Lung (tissue), 12 donors: ENCODE data around the gene ASB18. TPM values are rescaled to one million over a fixed set of nuclear protein-coding genes. Genes with fewer than 3 reads are reported as not detected.

Experiments used
- ATAC-seq: fragments of 200-7000 bp; cut with Tn5 transposase; one replicate; pipeline ENCODE4 v1.9.1; 2020; ENCODE audit warnings: moderate number of reproducible peaks; ENCODE audit not compliant: insufficient read depth, low FRiP score
- DNase-seq, 3 donors: peaks; one replicate each; pipeline ENCODE4 v3.0.0-alpha.2; 2013 to 2017
- H3K27ac ChIP-seq, 2 donors: one replicate each; pipeline ENCODE4 v1.5.1; 2013; ENCODE audit warnings: mild to moderate bottlenecking in 2 of 2, moderate library complexity in 2 of 2, control low read depth in 1 of 2, inconsistent platforms in 1 of 2, low read depth in 1 of 2, low read length in 1 of 2
- H3K27me3 ChIP-seq, 3 donors: one replicate each; pipeline ENCODE4 v1.5.1; 2013; ENCODE audit warnings: low read length in 2 of 3; ENCODE audit not compliant: control insufficient read depth in 3 of 3, insufficient read depth in 3 of 3
- H3K36me3 ChIP-seq, 4 donors: one replicate each; pipeline ENCODE4 v1.5.1; 2013; ENCODE audit warnings: low read length in 4 of 4, mild to moderate bottlenecking in 1 of 4, moderate library complexity in 1 of 4; ENCODE audit not compliant: control insufficient read depth in 4 of 4, insufficient read depth in 4 of 4
- H3K4me1 ChIP-seq, 5 donors: one replicate each; pipeline ENCODE4 v1.5.1; 2013; ENCODE audit warnings: low read length in 5 of 5, mild to moderate bottlenecking in 2 of 5, moderate library complexity in 1 of 5; ENCODE audit not compliant: control insufficient read depth in 5 of 5, insufficient read depth in 5 of 5
- H3K4me3 ChIP-seq: one replicate; pipeline ENCODE4 v1.5.1; 2013; ENCODE audit warnings: mild to moderate bottlenecking, control low read depth, moderate library complexity
- H3K9ac ChIP-seq, 2 donors: one replicate each; pipeline ENCODE4 v1.5.1; 2013; ENCODE audit warnings: low read length in 2 of 2, control low read depth in 1 of 2; ENCODE audit not compliant: insufficient read depth in 1 of 2
- H3K9me3 ChIP-seq, 4 donors: one replicate each; pipeline ENCODE4 v1.5.1; 2013; ENCODE audit warnings: low read length in 3 of 4, mild to moderate bottlenecking in 1 of 4, moderate library complexity in 1 of 4; ENCODE audit not compliant: control insufficient read depth in 4 of 4, insufficient read depth in 3 of 4
- WGBS, 2 donors: extraction: QIAGEN DNeasy Blood & Tissue Kit; methylation state at CpG; one replicate each; pipeline ENCODE4 v1.1.7; 2013; 5-methylcytosine and 5-hydroxymethylcytosine counted together
- polyA plus RNA-seq, 2 donors: library from polyadenylated mRNA; stranded (reverse); fragments of 200-250 nt; gene quantifications; one replicate each; pipeline ENCODE4 v1.2.1, GENCODE V29; 2013
- total RNA-seq, 2 donors: library from RNA; depleted of rRNA in 1 of 2; stranded (reverse); fragments of >200 nt in 1 of 2; gene quantifications; one replicate each; pipeline ENCODE4 v1.2.1, GENCODE V29; 2014 to 2021
- TF ChIP-seq, protein P1 (sequence below): IDR thresholded peaks from 2 replicates; pipeline ENCODE4 v1.5.1; 2012; ENCODE audit warnings: mild to moderate bottlenecking; ENCODE audit errors: control extremely low read depth, extremely low read depth
- donor health status: control.
- donor health status: control.
- donor health status: Bipolar disorder and iron deficiency.
- donor health status: healthy.
- donor health status: DM: yes; HTN: yes; CAD: no.

Gene ASB18
- total and polyA plus RNA-seq, 4 donors: not detected

DNA sequence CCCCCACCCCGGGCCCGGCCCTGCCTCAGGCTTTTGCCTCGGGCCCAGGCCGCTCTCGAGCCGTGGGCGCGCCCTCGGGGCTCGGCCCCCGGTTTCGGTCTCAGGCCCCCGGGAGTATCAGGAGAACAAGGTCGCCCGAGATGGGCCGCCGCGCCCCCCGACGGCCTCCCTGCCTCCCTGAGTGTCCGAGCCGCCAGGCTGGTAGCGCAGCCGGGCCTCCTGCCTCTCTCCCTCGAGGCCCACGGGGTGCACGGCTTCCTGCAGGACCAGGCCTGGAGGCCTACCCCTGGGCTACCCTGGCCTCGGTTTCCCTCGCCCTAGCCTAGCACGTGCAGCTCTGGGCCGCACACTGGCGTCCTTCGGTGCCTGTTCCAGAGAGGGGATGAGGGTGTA lies 104.4 kb downstream of the ASB18 start:
- peaks cover 0 to 16% (median 6%) of the 10 kb centered on the region in 5 donors for H3K4me1 ChIP-seq
- TF ChIP-seq, protein P1, sequence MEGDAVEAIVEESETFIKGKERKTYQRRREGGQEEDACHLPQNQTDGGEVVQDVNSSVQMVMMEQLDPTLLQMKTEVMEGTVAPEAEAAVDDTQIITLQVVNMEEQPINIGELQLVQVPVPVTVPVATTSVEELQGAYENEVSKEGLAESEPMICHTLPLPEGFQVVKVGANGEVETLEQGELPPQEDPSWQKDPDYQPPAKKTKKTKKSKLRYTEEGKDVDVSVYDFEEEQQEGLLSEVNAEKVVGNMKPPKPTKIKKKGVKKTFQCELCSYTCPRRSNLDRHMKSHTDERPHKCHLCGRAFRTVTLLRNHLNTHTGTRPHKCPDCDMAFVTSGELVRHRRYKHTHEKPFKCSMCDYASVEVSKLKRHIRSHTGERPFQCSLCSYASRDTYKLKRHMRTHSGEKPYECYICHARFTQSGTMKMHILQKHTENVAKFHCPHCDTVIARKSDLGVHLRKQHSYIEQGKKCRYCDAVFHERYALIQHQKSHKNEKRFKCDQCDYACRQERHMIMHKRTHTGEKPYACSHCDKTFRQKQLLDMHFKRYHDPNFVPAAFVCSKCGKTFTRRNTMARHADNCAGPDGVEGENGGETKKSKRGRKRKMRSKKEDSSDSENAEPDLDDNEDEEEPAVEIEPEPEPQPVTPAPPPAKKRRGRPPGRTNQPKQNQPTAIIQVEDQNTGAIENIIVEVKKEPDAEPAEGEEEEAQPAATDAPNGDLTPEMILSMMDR: no peak
- no peak overlapping the region for H3K9ac ChIP-seq
- H3K27me3 ChIP-seq: peaks cover 8 to 73% (median 60%) of the 10 kb centered on the region in 3 donors
- no peaks in the 10 kb centered on the region for H3K36me3 ChIP-seq
- WGBS, 2 donors: 17 to 28% methylated on average over 32 to 33 of the region's 33 CpGs
- no peaks in the 10 kb centered on the region for H3K9me3 ChIP-seq
- H3K27ac ChIP-seq: no peak overlapping the region
- no peak for ATAC-seq
- DNase-seq: no peak
- H3K4me3 ChIP-seq: no peak overlapping the region

- WGBS, 2 donors: 20 to 37% methylated on average over 44 to 45 of the region's 45 CpGs
- TF ChIP-seq, protein P1: no peak
- Histone ChIP-seq H3K4me1 (peaks cover 0 to 10% (median 3%) of the 10 kb centered on the region in 5 donors), H3K27ac (no peak overlapping the region), H3K36me3 (no peaks in the 10 kb centered on the region), H3K27me3 (peaks cover 8 to 77% (median 57%) of the 10 kb centered on the region in 3 donors), H3K9me3 (no peaks in the 10 kb centered on the region), H3K4me3 (no peak overlapping the region), H3K9ac (no peak overlapping the region)
- ATAC-seq (no peak), DNase-seq (no peak)
Measured at GRCh38 chr2:236158969-236159777, 105.0 kb downstream of the ASB18 start.

GRCh38 chr2:236157815-236158498 lies 106.2 kb downstream of the ASB18 start:
- Histone ChIP-seq H3K27ac (no peak overlapping the region), H3K9me3 (peaks cover 0 to 4% (median 3%) of the 10 kb centered on the region in 4 donors), H3K9ac (no peak overlapping the region), H3K36me3 (no peaks in the 10 kb centered on the region), H3K27me3 (peaks cover 0 to 68% (median 52%) of the 10 kb centered on the region in 3 donors), H3K4me1 (no peaks in the 10 kb centered on the region), H3K4me3 (no peak overlapping the region)
- DNase-seq (no peak), ATAC-seq (no peak)
- WGBS, 2 donors: 87 to 90% methylated on average over 10 of the region's 10 CpGs
- TF ChIP-seq, protein P1: no peak
